Gastroesophageal sphincter (tissue), 3 donors: ENCODE results near the gene SNCAIP.

Source experiments
- CTCF ChIP-seq, 4 experiments: fragments of 200-600 bp in 2 of 4; fragments of 450-650 bp in 2 of 4; sonication (generic) in 1 of 4; IDR thresholded peaks; one replicate each; pipeline ENCODE4 v1.5.1; 2017 to 2019; ENCODE audit warnings: antibody characterized with exemption in 4 of 4, mild to moderate bottlenecking in 2 of 4, moderate library complexity in 2 of 4
- EP300 ChIP-seq: sonication (generic); formaldehyde crosslinking; IDR thresholded peaks from one replicate; pipeline ENCODE4 v1.6.1; 2017; ENCODE audit warnings: antibody characterized with exemption, mild to moderate bottlenecking

DNA sequence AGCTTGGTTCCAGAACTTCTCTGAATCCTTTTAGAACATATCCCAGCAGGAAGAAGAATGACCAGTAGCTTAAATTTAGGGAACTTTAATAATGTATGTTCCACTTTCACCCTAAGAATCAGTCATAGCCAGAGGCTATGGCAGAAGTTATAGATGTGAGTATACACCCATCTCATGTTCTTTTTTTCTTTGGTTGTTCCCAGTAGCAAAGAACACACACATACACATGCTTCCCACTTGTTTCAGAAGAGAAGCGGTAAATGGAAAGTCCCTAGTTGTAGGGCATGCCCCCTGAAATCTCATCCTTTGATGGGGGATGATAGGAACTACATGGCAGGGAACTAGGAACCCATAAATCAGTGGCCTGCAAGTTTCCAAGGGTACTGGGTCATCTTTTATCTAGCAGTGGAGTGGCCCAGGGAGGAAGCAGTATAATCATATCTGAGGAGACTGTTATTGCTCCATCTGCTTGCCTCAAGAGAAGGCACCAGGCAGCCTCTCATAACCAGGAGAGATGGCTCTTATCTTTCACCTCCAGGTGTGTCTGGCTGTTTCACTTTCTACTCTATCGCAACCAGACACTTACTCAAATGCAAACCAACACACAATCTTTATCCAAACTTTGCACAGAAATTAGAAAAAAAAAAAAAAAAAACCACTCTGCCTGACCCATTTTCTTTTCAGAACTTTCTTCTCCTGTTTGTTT, 109.5 kb downstream of the SNCAIP start:
- TF ChIP-seq EP300 (no peak), CTCF (IDR thresholded peaks at IDR 0.05) (no peak)
